Hepatocyte (in vitro differentiated cells): ENCODE results near the gene HSPH1.

Source experiments
- EZH2 ChIP-seq: fragments of 200-600 bp; sonication (generic); IDR thresholded peaks from 2 replicates; pipeline ENCODE4 v1.6.1; 2016; ENCODE audit warnings: antibody characterized with exemption, mild to moderate bottlenecking, borderline replicate concordance
- TF ChIP-seq, protein P1 (sequence below): fragments of 200-600 bp; sonication (generic); IDR thresholded peaks from 2 replicates; pipeline ENCODE4 v1.5.1; 2016; ENCODE audit warnings: antibody characterized with exemption, mild to moderate bottlenecking; ENCODE audit not compliant: poor library complexity

DNA sequence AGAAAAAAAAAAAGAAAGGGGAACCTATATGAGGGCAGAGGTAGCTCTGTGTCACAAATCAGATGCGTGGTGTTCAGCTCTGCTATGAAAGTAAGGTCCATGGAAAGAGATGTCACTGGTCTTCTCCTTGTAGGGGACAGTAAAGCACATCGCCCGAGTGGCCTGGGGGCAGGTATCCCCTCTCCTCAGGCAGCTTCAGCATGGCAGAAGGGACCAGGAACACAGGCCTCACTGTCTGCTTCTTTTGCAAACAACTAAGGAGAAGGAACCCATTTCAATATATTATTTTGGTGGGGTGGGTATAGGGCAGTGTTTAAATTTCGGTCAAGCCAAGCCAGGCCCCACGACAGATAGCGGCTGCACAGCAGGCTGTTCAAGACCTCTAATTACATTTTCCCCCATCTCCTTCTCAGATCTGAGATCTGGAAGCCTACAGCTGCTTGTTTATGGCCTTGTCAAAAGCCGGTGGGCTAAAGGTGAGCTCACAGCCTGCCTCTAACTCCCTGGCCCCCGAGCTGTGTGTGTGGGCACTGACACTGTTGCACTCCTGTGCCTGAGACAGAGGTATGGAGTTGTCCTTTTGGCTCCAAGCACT lies 72.8 kb downstream of the HSPH1 start:
- TF ChIP-seq, protein P1, sequence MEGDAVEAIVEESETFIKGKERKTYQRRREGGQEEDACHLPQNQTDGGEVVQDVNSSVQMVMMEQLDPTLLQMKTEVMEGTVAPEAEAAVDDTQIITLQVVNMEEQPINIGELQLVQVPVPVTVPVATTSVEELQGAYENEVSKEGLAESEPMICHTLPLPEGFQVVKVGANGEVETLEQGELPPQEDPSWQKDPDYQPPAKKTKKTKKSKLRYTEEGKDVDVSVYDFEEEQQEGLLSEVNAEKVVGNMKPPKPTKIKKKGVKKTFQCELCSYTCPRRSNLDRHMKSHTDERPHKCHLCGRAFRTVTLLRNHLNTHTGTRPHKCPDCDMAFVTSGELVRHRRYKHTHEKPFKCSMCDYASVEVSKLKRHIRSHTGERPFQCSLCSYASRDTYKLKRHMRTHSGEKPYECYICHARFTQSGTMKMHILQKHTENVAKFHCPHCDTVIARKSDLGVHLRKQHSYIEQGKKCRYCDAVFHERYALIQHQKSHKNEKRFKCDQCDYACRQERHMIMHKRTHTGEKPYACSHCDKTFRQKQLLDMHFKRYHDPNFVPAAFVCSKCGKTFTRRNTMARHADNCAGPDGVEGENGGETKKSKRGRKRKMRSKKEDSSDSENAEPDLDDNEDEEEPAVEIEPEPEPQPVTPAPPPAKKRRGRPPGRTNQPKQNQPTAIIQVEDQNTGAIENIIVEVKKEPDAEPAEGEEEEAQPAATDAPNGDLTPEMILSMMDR, result no peak
- no peak for TF ChIP-seq EZH2
